NCI-H510A treated with DMSO at 0.1 percent for 48 hours (cell line): ENCODE measurements around the gene GPT2.
A peak's percentile ranks its signal among the peaks of the same experiment; 100 is the strongest.

Experiments used
- DNase-seq: peaks from one replicate; lab custom pipeline; 2025; lab: John Stamatoyannopoulos, UW

GPT2 gene

GRCh38 chr16:46896314-46896968 is 12.3 kb downstream of the GPT2 start:
- DNase-seq = no peak

GRCh38 chr16:46897471-46897870 is 13.3 kb downstream of the GPT2 start:
- no peak for DNase-seq

- DNase-seq = no peak
These were observed 13.8 kb downstream of the GPT2 start for GRCh38 chr16:46898006-46898405.

- DNase-seq = no peak
These were observed 15.4 kb downstream of the GPT2 start for GRCh38 chr16:46899443-46900143.

GRCh38 chr16:46900455-46901235 is 16.5 kb downstream of the GPT2 start:
- DNase-seq = no peak

- no peak for DNase-seq
These were observed 17.5 kb downstream of the GPT2 start for GRCh38 chr16:46901709-46902108.

DNA sequence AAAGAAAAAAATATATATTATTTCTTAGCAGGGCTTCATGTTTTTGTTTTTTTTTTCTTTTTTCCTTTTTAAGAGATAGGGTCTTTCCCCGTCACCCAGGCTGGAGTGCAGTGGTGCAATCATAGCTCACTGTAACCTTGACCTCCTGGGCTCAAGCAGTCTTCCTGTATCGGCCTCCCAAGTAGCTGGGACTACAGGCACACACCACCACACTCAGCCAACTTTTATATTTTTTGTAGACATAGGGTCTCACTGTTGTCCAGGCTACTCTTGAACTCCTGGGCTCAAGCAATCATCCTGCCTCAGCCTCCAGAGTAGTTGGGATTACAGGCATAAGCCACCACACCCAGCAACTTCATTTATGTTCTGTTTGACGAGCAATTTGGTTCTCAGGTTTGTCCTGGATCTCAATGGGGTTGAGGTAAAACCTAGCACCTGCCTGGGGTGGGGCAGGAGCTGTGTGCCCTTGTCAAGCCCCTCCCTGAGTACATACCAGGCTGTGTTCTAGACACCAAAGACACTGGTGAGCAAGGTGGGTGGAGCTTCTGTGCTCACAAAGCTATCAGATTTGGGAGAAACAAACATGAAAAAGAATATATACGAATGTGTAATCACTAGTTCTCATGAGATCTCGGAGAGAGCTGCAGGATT is 19.2 kb downstream of the GPT2 start:
- DNase-seq = no peak

GRCh38 chr16:46904471-46904870 is 20.3 kb downstream of the GPT2 start:
- DNase-seq = no peak

- DNase-seq = no peak
These were observed 22.3 kb downstream of the GPT2 start for GRCh38 chr16:46906360-46907060.

DNA sequence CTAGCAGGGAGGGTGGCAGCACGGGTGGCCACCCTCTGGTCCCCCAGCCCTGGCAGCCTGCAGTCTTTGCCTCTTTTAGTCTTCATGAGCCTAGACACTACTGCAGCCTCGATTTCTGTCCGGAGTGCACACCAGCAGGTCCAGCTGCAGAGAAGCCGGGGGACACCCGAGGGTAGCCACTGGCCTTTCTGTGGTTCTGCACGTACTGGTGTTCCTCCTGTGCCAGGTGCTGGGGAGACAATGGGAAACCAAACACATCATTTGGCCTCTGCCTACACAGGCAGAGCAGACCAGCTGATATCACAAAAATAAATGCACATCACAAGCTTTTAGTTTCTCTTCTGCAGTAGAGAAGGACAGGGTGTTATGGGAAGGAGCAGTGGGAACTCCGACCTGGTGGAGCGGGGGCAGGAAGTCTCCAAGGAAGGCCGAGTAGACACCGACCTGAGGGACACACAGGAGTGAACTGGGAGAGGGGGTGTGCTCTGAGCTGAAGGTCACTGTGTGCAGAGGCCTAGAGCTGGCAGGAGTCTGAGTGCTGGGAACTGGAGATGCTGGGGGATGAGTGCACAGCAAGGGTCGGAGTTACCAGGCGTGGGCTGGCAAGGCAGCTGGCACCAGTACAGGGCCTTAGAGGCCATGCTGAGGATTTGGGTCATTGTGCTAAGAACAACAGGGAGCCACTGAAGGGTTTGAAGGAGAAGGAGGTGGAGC is 23.1 kb downstream of the GPT2 start:
- DNase-seq = no peak

- DNase-seq = peak; percentile 75
These were observed 24.6 kb downstream of the GPT2 start for GRCh38 chr16:46908540-46909372.

DNA sequence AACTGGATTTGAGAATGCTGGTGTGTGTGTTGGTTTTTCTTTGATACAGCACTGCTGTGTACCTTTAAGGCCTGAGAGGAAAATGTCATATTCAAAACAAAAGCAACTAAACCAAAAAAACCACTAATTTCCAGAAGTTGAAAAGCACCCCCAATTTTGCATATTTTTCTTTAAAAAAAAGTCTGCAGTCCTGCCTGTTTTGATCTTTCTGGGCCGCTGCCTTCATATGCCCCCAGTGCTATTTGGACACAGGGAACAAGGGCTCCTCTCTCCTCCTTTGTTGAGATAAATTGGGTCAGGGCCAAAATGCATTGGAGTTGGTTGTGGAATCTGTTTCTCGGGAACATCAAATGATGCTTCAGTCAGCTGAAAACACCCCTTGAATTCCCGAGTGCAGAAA is 26.9 kb downstream of the GPT2 start:
- DNase-seq = no peak

GRCh38 chr16:46911650-46912049 is 27.5 kb downstream of the GPT2 start:
- DNase-seq = no peak

- DNase-seq = no peak
These were observed 30.5 kb downstream of the GPT2 start for GRCh38 chr16:46914556-46915201.

DNA sequence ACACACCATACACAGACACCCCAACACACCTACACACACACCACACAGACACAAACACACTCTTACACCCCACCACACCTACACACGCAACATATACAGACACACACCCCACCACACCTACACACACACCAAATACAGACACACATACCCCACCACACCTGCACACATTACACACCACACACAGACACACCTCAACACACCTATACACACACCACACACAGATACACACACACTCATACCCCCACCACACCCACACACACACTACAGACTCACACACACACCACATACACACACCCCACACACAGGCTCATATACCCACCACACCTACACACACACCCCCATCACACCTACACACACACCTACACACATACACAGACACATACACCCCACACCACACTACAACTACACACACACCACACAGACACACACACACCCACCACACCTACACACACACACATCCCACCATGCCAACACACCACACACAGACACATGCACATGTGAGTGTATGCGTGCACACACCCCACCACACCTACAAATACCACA is 31.4 kb downstream of the GPT2 start:
- DNase-seq = no peak

- no peak for DNase-seq
These were observed 32.8 kb downstream of the GPT2 start for GRCh38 chr16:46916980-46917379.

- DNase-seq = no peak
These were observed 34.2 kb downstream of the GPT2 start for GRCh38 chr16:46918400-46918799.

DNA sequence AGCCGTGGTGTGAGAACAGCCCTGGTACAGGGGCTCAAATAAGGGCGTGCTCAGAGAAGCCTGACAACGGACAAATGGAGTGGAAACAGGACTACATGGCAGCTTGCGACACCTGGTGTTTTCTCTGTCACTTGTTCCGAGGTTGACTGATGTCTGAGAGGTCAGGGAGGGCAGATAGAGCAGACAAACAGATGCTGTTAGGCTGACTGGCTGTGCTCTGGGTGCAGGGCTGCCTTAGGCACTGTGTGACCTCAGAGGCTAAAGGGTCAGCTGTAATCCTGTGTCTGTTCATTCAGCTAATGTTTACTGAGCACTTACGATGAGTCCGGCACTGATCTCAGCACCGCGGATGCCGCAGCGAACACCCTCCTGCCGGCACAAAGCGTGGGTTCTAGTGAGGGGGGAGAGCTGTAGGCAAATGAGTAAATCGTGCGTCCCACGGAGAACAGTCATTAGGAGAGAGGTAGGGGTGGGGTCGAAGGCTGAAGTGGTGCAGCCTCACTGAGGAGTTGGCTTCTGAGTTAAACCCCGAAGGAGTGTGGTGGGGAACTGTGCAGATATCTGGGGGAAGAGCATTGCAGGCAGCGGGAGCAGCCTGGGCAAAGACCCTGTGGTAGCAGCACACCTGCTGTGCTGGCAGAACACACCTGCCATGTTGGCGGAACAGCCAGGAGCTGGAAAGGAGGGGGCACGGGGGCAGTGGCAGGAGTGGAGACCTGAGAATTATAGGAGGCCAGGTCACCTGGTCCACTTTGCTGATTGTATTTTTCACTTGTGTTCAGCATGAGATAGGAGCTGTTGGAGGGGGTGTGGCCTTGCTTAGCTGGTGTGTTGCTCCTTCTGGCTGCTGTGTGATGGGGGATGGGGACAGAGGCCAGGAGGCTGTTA is 35.0 kb downstream of the GPT2 start:
- peak; percentile 86 for DNase-seq
